Neural progenitor cell (in vitro differentiated cells): ENCODE data around the gene ATL3. TPM values are rescaled to one million over a fixed set of nuclear protein-coding genes. Genes with fewer than 3 reads are reported as not detected.
A peak's percentile ranks its signal among the peaks of the same experiment; 100 is the strongest.
"Not testable (repeated sequence)": the region's sequence is repeated elsewhere in the genome, so short reads cannot be mapped to it uniquely, and the experiment has no call there.

ENCODE experiments used
- DNase-seq: peaks from one replicate; pipeline ENCODE4 v3.0.0-alpha.2; 2016; ENCODE audit warnings: low spot score
- H2AFZ ChIP-seq: fragments of 200-600 bp; sonication (generic); replicated peaks from 2 replicates; pipeline ENCODE4 v1.6.1; 2016; ENCODE audit warnings: antibody characterized with exemption
- H3F3A ChIP-seq: fragments of 200-600 bp; sonication (generic); 2 replicates; pipeline ENCODE4 v1.6.1; 2016; ENCODE audit warnings: antibody characterized with exemption, low read depth
- H3K27ac ChIP-seq: fragments of 200-600 bp; sonication (generic); 2 replicates; pipeline ENCODE4 v1.5.1; 2016; ENCODE audit warnings: mild to moderate bottlenecking
- H3K27me3 ChIP-seq: fragments of 200-600 bp; sonication (generic); 2 replicates; pipeline ENCODE4 v1.6.1; 2016; ENCODE audit warnings: mild to moderate bottlenecking, moderate library complexity
- H3K36me3 ChIP-seq: fragments of 200-600 bp; sonication (generic); 2 replicates; pipeline ENCODE4 v1.5.1; 2016
- H3K4me1 ChIP-seq: fragments of 200-600 bp; sonication (generic); 2 replicates; pipeline ENCODE4 v1.6.1; 2016; ENCODE audit warnings: mixed run types
- H3K4me2 ChIP-seq: fragments of 200-600 bp; sonication (generic); 2 replicates; pipeline ENCODE4 v1.6.1; 2016
- H3K4me3 ChIP-seq: fragments of 200-600 bp; sonication (generic); 2 replicates; pipeline ENCODE4 v1.5.1; 2016
- H3K79me2 ChIP-seq: fragments of 200-600 bp; sonication (generic); 2 replicates; pipeline ENCODE4 v1.6.1; 2016; ENCODE audit warnings: low read depth
- H3K9ac ChIP-seq: fragments of 200-600 bp; sonication (generic); 2 replicates; pipeline ENCODE4 v1.6.1; 2016
- H3K9me3 ChIP-seq: fragments of 200-600 bp; sonication (generic); 2 replicates; pipeline ENCODE4 v1.5.1; 2016; ENCODE audit warnings: low read depth
- H4K20me1 ChIP-seq: fragments of 200-600 bp; sonication (generic); 2 replicates; pipeline ENCODE4 v1.6.1; 2016; ENCODE audit warnings: low read depth
- H3K27ac Mint-ChIP-seq: 3 replicates; pipeline ENCODE4 v1.8.0; 2021; ENCODE audit warnings: mixed read lengths
- H3K27me3 Mint-ChIP-seq: 2 replicates; pipeline ENCODE4 v1.8.0; 2022; ENCODE audit warnings: low read depth, mild to moderate bottlenecking, inconsistent platforms, moderate library complexity, mixed read lengths; ENCODE audit not compliant: insufficient read depth
- H3K36me3 Mint-ChIP-seq: 3 replicates; pipeline ENCODE4 v1.8.0; 2021; ENCODE audit warnings: mixed read lengths
- H3K4me1 Mint-ChIP-seq: 3 replicates; pipeline ENCODE4 v1.8.0; 2021; ENCODE audit warnings: mixed read lengths
- H3K4me3 Mint-ChIP-seq: 3 replicates; pipeline ENCODE4 v1.8.0; 2021; ENCODE audit warnings: mild to moderate bottlenecking, moderate library complexity, mixed read lengths
- H3K9me3 Mint-ChIP-seq: 3 replicates; pipeline ENCODE4 v1.8.0; 2020; ENCODE audit warnings: mixed read lengths
- CTCF ChIP-seq: fragments of 200-600 bp; sonication (generic); IDR thresholded peaks from 2 replicates; pipeline ENCODE4 v1.5.1; 2017; ENCODE audit warnings: antibody characterized with exemption, mild to moderate bottlenecking
- EZH2 ChIP-seq: fragments of 200-600 bp; sonication (generic); IDR thresholded peaks from 2 replicates; pipeline ENCODE4 v1.6.1; 2017; ENCODE audit warnings: antibody characterized with exemption, mild to moderate bottlenecking, moderate library complexity
- EZH2phosphoT487 ChIP-seq: fragments of 200-600 bp; sonication (generic); IDR thresholded peaks from 2 replicates; pipeline ENCODE4 v1.6.1; 2017; ENCODE audit warnings: antibody characterized with exemption
- total RNA-seq: library from RNA; depleted of rRNA; stranded (reverse); fragments of >200 nt; gene quantifications from 2 replicates; pipeline ENCODE4 v1.2.3, GENCODE V29; 2015; ENCODE audit warnings: low replicate concordance

The ATL3 gene
- total RNA-seq, 1 donor from 2014 or later = 19.5 TPM

GRCh38 chr11:63643205-63643604, 28.0 kb downstream of the ATL3 start:
- peaks cover 23% of the 10 kb centered on the region for H3K36me3 Mint-ChIP-seq
- H4K20me1 ChIP-seq = no peaks in the 10 kb centered on the region
- no peak overlapping the region for H3K27ac ChIP-seq
- no peaks in the 10 kb centered on the region for H3K9me3 ChIP-seq
- DNase-seq = no peak
- no peaks in the 10 kb centered on the region for H3F3A ChIP-seq
- H3K4me3 ChIP-seq = no peak overlapping the region
- no peaks in the 10 kb centered on the region for H3K27me3 ChIP-seq
- H3K4me3 Mint-ChIP-seq = no peak overlapping the region
- H3K27ac Mint-ChIP-seq = no peak overlapping the region
- no peak overlapping the region for H3K9ac ChIP-seq
- peaks cover 3% of the 10 kb centered on the region for H3K36me3 ChIP-seq
- H3K4me1 ChIP-seq = no peaks in the 10 kb centered on the region
- no peak for TF ChIP-seq CTCF
- TF ChIP-seq EZH2 = no peak
- no peak for TF ChIP-seq EZH2phosphoT487
- H3K79me2 ChIP-seq = no peaks in the 10 kb centered on the region
- H3K4me1 Mint-ChIP-seq = no peaks in the 10 kb centered on the region
- H3K9me3 Mint-ChIP-seq = no peaks in the 10 kb centered on the region
- H2AFZ ChIP-seq = no peak overlapping the region
- no peak overlapping the region for H3K4me2 ChIP-seq
- H3K27me3 Mint-ChIP-seq = no peaks in the 10 kb centered on the region

- H3K4me1 Mint-ChIP-seq = no peaks in the 10 kb centered on the region
- Histone ChIP-seq H3F3A (no peaks in the 10 kb centered on the region), H3K4me2 (no peak overlapping the region), H3K36me3 (peaks cover 3% of the 10 kb centered on the region), H3K9me3 (no peaks in the 10 kb centered on the region), H4K20me1 (no peaks in the 10 kb centered on the region), H3K9ac (no peak overlapping the region), H3K4me1 (no peaks in the 10 kb centered on the region), H3K79me2 (no peaks in the 10 kb centered on the region), H3K27me3 (no peaks in the 10 kb centered on the region), H3K4me3 (no peak overlapping the region), H3K27ac (no peak overlapping the region), H2AFZ (no peak overlapping the region)
- H3K27me3 Mint-ChIP-seq = no peaks in the 10 kb centered on the region
- peaks cover 16% of the 10 kb centered on the region for H3K36me3 Mint-ChIP-seq
- H3K9me3 Mint-ChIP-seq = no peaks in the 10 kb centered on the region
- TF ChIP-seq EZH2 (no peak), CTCF (no peak), EZH2phosphoT487 (no peak)
- no peak overlapping the region for H3K27ac Mint-ChIP-seq
- H3K4me3 Mint-ChIP-seq = no peak overlapping the region
- no peak for DNase-seq
These were observed 29.4 kb downstream of the ATL3 start for GRCh38 chr11:63641727-63642126.

GRCh38 chr11:63639199-63639832, 31.9 kb downstream of the ATL3 start:
- Mint-ChIP-seq H3K27me3 (no peaks in the 10 kb centered on the region), H3K27ac (no peak overlapping the region), H3K36me3 (peaks cover 14% of the 10 kb centered on the region), H3K4me3 (no peak overlapping the region), H3K9me3 (no peaks in the 10 kb centered on the region), H3K4me1 (no peaks in the 10 kb centered on the region)
- Histone ChIP-seq H3K27ac (no peak overlapping the region), H3K9me3 (no peaks in the 10 kb centered on the region), H3K36me3 (peaks cover 3% of the 10 kb centered on the region), H3K27me3 (no peaks in the 10 kb centered on the region), H4K20me1 (no peaks in the 10 kb centered on the region), H3K9ac (no peak overlapping the region), H3K4me1 (no peaks in the 10 kb centered on the region), H3K79me2 (no peaks in the 10 kb centered on the region), H3F3A (no peaks in the 10 kb centered on the region), H2AFZ (no peak overlapping the region), H3K4me2 (no peak overlapping the region), H3K4me3 (no peak overlapping the region)
- no peak for DNase-seq
- TF ChIP-seq CTCF (peak; percentile 56), EZH2phosphoT487 (no peak)

GRCh38 chr11:63638436-63638835, 32.7 kb downstream of the ATL3 start:
- DNase-seq, H3K4me2 ChIP-seq, H3K9ac ChIP-seq, H3K36me3 ChIP-seq, H3K9me3 Mint-ChIP-seq, H2AFZ ChIP-seq, H3K27me3 Mint-ChIP-seq, H3F3A ChIP-seq, H3K4me3 ChIP-seq, H3K4me1 ChIP-seq, H3K4me1 Mint-ChIP-seq, H3K27me3 ChIP-seq, H3K27ac Mint-ChIP-seq, H3K79me2 ChIP-seq, H3K4me3 Mint-ChIP-seq, H3K9me3 ChIP-seq, H4K20me1 ChIP-seq, H3K27ac ChIP-seq: not testable (repeated sequence)
- peaks cover 12% of the 10 kb centered on the region for H3K36me3 Mint-ChIP-seq
